Activated CD4-positive, alpha-beta T cell treated with anti-CD3 and anti-CD28 coated beads, Interleukin-10, Interleukin-2, amounts not matched to agents 100 ng/mL and 50 ng/mL, durations not matched to agents 16 hours and 8 hours (primary cell): ENCODE results near the gene PIK3R6.
"Not testable (repeated sequence)": the region's sequence is repeated elsewhere in the genome, so short reads cannot be mapped to it uniquely, and the experiment has no call there.

Experiments
- DNase-seq: peaks from one replicate; pipeline ENCODE4 v3.0.0-alpha.2; 2020

The PIK3R6 gene

GRCh38 chr17:8872705-8873435 is 5.4 kb upstream of the PIK3R6 start:
- no peak for DNase-seq

GRCh38 chr17:8872036-8872704 is 4.7 kb upstream of the PIK3R6 start:
- DNase-seq, result no peak

GRCh38 chr17:8871081-8871581 is 3.7 kb upstream of the PIK3R6 start:
- no peak for DNase-seq

GRCh38 chr17:8870406-8871040 is 3.0 kb upstream of the PIK3R6 start:
- no peak for DNase-seq

- no peak for DNase-seq
Observed at GRCh38 chr17:8869114-8869815, 1.8 kb upstream of the PIK3R6 start.

- peak; percentile 76 for DNase-seq
Observed at GRCh38 chr17:8868529-8868951, 1.1 kb upstream of the PIK3R6 start.

- DNase-seq, result no peak
Observed at GRCh38 chr17:8868092-8868491, 618 bp upstream of the PIK3R6 start.

GRCh38 chr17:8865811-8866210 is 1.7 kb downstream of the PIK3R6 start:
- no peak for DNase-seq

GRCh38 chr17:8865385-8865784 is 2.1 kb downstream of the PIK3R6 start:
- DNase-seq, result no peak

GRCh38 chr17:8862213-8863056 is 5.0 kb downstream of the PIK3R6 start:
- no peak for DNase-seq

GRCh38 chr17:8861495-8862181 is 5.8 kb downstream of the PIK3R6 start:
- no peak for DNase-seq

GRCh38 chr17:8859804-8860430 is 7.6 kb downstream of the PIK3R6 start:
- DNase-seq, result no peak

GRCh38 chr17:8859027-8859803 is 8.3 kb downstream of the PIK3R6 start:
- peak; percentile 84 for DNase-seq

- DNase-seq, result peak; percentile 90
Observed at GRCh38 chr17:8857919-8858318, 9.6 kb downstream of the PIK3R6 start.

GRCh38 chr17:8856869-8857575 is 10.5 kb downstream of the PIK3R6 start:
- peak; percentile 54 for DNase-seq

- not testable (repeated sequence) for DNase-seq
Observed at GRCh38 chr17:8856205-8856603, 11.3 kb downstream of the PIK3R6 start.

- peak; percentile 48 for DNase-seq
Observed at GRCh38 chr17:8855477-8856204, 11.8 kb downstream of the PIK3R6 start.

- no peak for DNase-seq
Observed at GRCh38 chr17:8851600-8851999, 15.9 kb downstream of the PIK3R6 start.
